AG04449 (cell line): Measurements from ENCODE around the gene KCMF1.

Experiments
- CTCF ChIA-PET: fragments of 350-600 bp; formaldehyde crosslinking; extraction: SDS; loops from one replicate; lab custom pipeline; 2021; ENCODE audit warnings: antibody characterized with exemption; lab: Yijun Ruan, JAX
- POLR2A ChIA-PET: fragments of 400-600, 350-600 bp; formaldehyde crosslinking; extraction: SDS; loops from one replicate; lab custom pipeline; 2020; ENCODE audit warnings: antibody characterized with exemption, inconsistent platforms; lab: Yijun Ruan, JAX
- DNase-seq: peaks from one replicate; pipeline ENCODE4 v3.0.0-alpha.2; 2010; ENCODE audit warnings: low read depth, low spot score
- H3K4me3 ChIP-seq: 2 replicates; pipeline ENCODE4 v1.5.1; 2011; ENCODE audit warnings: low read depth, mild to moderate bottlenecking, control low read depth, low read length
- CTCF ChIP-seq: IDR thresholded peaks from one replicate; pipeline ENCODE4 v1.5.1; 2011; ENCODE audit warnings: mild to moderate bottlenecking, moderate library complexity, low read length, control low read depth, inconsistent platforms; ENCODE audit not compliant: insufficient read depth; ENCODE audit errors: missing control alignments

Gene KCMF1

GRCh38 chr2:85053802-85054201 is 82.8 kb downstream of the KCMF1 start:
- CTCF ChIA-PET = interaction anchor here (0.7 to 2.3 kb wide), 8 partner anchors 11 to 246 kb away, joined by 3 to 18 read pairs (median 6); no protein-coding TSS in a partner anchor
- DNase-seq = no peak
- H3K4me3 ChIP-seq = no peak overlapping the region
- POLR2A ChIA-PET = interaction anchor here (0.5 to 0.6 kb wide), 3 partner anchors 61 to 232 kb away, joined by 3 to 5 read pairs (median 3); no protein-coding TSS in a partner anchor
- TF ChIP-seq CTCF = no peak

- ChIA-PET POLR2A (no interaction called here), CTCF (interaction anchor here (0.7 to 1.5 kb wide), 4 partner anchors 9 to 495 kb away, joined by 3 to 9 read pairs (median 4); no protein-coding TSS in a partner anchor)
- no peak overlapping the region for H3K4me3 ChIP-seq
- DNase-seq = no peak
- TF ChIP-seq CTCF = no peak
Observed at GRCh38 chr2:85057226-85057962, 86.4 kb downstream of the KCMF1 start.

- no peak for TF ChIP-seq CTCF
- DNase-seq = no peak
- H3K4me3 ChIP-seq = no peak overlapping the region
- CTCF ChIA-PET = interaction anchor here (1.5 to 10.7 kb wide), 3 partner anchors 223 to 242 kb away, joined by 6 to 376 read pairs (median 10); no protein-coding TSS in a partner anchor
- POLR2A ChIA-PET = no interaction called here
Observed at GRCh38 chr2:85061896-85062295, 90.9 kb downstream of the KCMF1 start.

DNA sequence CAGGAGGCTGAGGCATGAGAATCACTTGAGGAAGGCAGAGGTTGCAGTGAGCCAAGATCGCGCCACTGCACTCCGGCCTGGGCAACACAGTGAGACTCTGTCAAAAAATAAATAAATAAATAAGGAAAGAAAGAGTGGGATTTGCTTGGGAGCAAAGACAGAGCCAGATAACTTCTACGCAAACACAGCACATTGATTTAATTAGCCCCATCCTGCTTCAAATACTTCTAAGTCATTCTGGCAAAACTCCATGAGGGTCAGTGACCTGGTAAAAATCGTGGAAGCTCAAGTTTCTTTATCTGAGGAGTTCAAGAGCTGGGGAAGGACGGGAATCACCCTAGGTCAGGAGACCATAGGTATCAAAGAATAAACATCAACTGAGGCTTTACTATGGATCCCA is 91.6 kb downstream of the KCMF1 start:
- H3K4me3 ChIP-seq = no peak overlapping the region
- DNase-seq = no peak
- no peak for TF ChIP-seq CTCF
- CTCF ChIA-PET = interaction anchor here (1.0 to 10.7 kb wide), 4 partner anchors 17 to 251 kb away, joined by 3 to 376 read pairs (median 6); no protein-coding TSS in a partner anchor
- POLR2A ChIA-PET = no interaction called here

GRCh38 chr2:85063981-85064599 is 93.1 kb downstream of the KCMF1 start:
- no peak for DNase-seq
- CTCF ChIA-PET = interaction anchor here (2.1 to 10.7 kb wide), 2 partner anchors 221 to 240 kb away, joined by 10 to 376 read pairs; no protein-coding TSS in a partner anchor
- TF ChIP-seq CTCF = no peak
- POLR2A ChIA-PET = no interaction called here
- H3K4me3 ChIP-seq = no peak overlapping the region
